Measurements from ENCODE around the gene DLG2.

DNA sequence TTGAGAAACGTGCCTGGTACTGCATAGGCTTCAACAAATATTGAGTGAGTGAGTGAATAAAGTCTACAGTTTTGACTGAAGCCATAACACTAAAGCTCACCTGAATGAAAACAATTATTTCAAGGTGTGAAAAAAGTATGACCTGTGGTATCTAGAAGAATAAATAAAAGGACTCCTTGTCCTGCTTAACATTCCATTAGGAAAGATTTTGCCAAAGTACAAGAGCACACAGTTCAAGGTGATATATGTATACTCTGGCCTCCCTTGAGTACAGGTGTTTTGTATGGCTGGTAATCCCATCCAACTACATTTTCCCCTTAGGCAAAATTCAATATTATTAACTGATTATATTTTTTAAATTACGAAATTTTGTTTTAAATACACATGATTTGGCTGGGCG lies 39.5 kb upstream of the DLG2 start:
- TF ChIP-seq, protein P1, sequence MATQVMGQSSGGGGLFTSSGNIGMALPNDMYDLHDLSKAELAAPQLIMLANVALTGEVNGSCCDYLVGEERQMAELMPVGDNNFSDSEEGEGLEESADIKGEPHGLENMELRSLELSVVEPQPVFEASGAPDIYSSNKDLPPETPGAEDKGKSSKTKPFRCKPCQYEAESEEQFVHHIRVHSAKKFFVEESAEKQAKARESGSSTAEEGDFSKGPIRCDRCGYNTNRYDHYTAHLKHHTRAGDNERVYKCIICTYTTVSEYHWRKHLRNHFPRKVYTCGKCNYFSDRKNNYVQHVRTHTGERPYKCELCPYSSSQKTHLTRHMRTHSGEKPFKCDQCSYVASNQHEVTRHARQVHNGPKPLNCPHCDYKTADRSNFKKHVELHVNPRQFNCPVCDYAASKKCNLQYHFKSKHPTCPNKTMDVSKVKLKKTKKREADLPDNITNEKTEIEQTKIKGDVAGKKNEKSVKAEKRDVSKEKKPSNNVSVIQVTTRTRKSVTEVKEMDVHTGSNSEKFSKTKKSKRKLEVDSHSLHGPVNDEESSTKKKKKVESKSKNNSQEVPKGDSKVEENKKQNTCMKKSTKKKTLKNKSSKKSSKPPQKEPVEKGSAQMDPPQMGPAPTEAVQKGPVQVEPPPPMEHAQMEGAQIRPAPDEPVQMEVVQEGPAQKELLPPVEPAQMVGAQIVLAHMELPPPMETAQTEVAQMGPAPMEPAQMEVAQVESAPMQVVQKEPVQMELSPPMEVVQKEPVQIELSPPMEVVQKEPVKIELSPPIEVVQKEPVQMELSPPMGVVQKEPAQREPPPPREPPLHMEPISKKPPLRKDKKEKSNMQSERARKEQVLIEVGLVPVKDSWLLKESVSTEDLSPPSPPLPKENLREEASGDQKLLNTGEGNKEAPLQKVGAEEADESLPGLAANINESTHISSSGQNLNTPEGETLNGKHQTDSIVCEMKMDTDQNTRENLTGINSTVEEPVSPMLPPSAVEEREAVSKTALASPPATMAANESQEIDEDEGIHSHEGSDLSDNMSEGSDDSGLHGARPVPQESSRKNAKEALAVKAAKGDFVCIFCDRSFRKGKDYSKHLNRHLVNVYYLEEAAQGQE (IDR thresholded peaks at IDR 0.05; ENCODE audit: insufficient read depth in 1 of 2, low read depth in 2 of 2, low read length in 2 of 2): no peak
- TF ChIP-seq SIN3A (IDR thresholded peaks at IDR 0.05; ENCODE audit: borderline replicate concordance, insufficient read depth, low read length) (no peak), POLR2AphosphoS5 (IDR thresholded peaks at IDR 0.05; ENCODE audit: low read depth, low read length) (no peak)
